ENCODE measurements around the gene TASOR. TPM values are rescaled to one million over a fixed set of nuclear protein-coding genes. Genes with fewer than 3 reads are reported as not detected.

TASOR gene
- total RNA-seq, 1 experiment from 2014 or later = 35.8 TPM

DNA sequence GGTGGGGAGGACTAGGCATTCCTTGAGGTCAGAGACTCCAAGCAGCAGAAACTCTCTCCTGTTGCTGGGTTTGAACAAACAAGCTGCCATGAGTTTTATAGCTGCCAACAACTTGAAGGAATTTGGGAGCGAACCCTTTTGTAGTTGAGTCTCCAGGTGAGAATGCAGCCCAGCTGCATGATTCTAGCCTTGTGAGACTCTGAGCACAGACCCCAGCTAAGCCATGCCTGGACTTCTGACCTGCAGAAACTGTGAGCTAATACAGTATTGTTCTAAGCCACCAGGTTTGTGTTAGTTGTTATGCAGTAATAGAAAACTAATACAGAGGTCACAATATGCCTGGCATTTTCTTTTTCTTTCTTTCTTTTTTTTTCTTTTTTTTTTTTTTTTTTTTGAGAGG is 6.2 kb upstream of the TASOR start:
- no TSS peak for BruUV-seq (replicated peaks)
- CTCF ChIA-PET = no interaction called here
- no peaks in the 10 kb centered on the region for H3K79me2 ChIP-seq (ENCODE audit: insufficient read depth, low read length)
- RAD21 ChIA-PET (ENCODE audit: low non-redundant PET in 1 of 2, low total read pairs in 2 of 2, uncharacterized antibody in 2 of 2, unreplicated experiment in 2 of 2) = interaction anchor here in 1 of 2 experiments (0.7 kb wide), 1 partner anchor 971 kb away, joined by 7 read pairs; no protein-coding TSS in a partner anchor
- POLR2A ChIA-PET = no interaction called here
- TF ChIP-seq CEBPB (IDR thresholded peaks at IDR 0.05; ENCODE audit: low read depth) (no peak), EZH2phosphoT487 (IDR thresholded peaks at IDR 0.05; ENCODE audit: borderline replicate concordance) (no peak), EGR1 (IDR thresholded peaks at IDR 0.05; ENCODE audit: low read depth) (no peak), ZNF274 (IDR thresholded peaks at IDR 0.05; ENCODE audit: low read depth, low read length) (no peak)
- no peak overlapping the region for H3K4me2 ChIP-seq (ENCODE audit: low read length)
- ATAC-seq (no peak), DNase-seq (ENCODE audit: low read depth, low spot score) (no peak)
- no peak overlapping the region for H2AFZ ChIP-seq (ENCODE audit: low read depth, low read length, poor library complexity, severe bottlenecking)
- H3K27me3 ChIP-seq (ENCODE audit: insufficient read depth, low read length) = no peaks in the 10 kb centered on the region
- intact Hi-C loops (cut with micrococcal nuclease) = no loop called here
- no peak overlapping the region for H3K9ac ChIP-seq (ENCODE audit: low read length)
- no peaks in the 10 kb centered on the region for H3K36me3 ChIP-seq (ENCODE audit: control insufficient read depth in 1 of 2, insufficient read depth in 2 of 2, low read length in 2 of 2)
- no peak overlapping the region for H3K4me3 ChIP-seq (replicated peaks in 1 of 2; ENCODE audit: low read depth in 1 of 2, low read length in 2 of 2)
- no peaks in the 10 kb centered on the region for H4K20me1 ChIP-seq (ENCODE audit: insufficient read depth)
- H3K9me3 ChIP-seq (ENCODE audit: control insufficient read depth in 1 of 2, insufficient read depth in 1 of 2, low read depth in 1 of 2, low read length in 2 of 2) = peaks cover 0 to 1% of the 10 kb centered on the region in 2 experiments; a peak in 1 of 4 replicates
- peaks cover 7 to 12% of the 10 kb centered on the region in 2 experiments for H3K4me1 ChIP-seq (ENCODE audit: control insufficient read depth in 1 of 2, insufficient read depth in 2 of 2, low read length in 2 of 2)
- H3K9me2 ChIP-seq (ENCODE audit: insufficient read depth) = no peaks in the 10 kb centered on the region
- H3K27ac ChIP-seq (ENCODE audit: low read depth, low read length) = no peak overlapping the region

DNA sequence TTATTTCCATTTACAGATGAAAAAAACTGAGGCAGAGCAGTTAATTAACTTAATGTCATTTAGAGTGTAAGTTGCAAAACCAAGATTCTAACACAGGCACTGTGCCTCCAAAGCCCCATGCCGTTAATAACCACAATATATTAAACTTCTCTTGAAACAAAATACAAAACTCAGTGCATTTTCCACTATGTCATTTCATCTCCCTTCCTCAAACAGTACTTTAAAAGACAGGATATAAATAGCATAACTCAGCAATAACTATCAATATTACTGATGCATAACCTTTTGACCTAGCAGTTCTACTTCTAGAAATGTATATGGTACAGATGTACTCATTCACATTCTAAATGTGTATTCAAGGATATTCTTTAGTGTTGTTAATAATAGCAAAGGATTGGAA is 5.1 kb upstream of the TASOR start:
- peaks cover 7 to 18% of the 10 kb centered on the region in 2 experiments for H3K4me1 ChIP-seq (ENCODE audit: control insufficient read depth in 1 of 2, insufficient read depth in 2 of 2, low read length in 2 of 2)
- POLR2A ChIA-PET = no interaction called here
- CTCF ChIA-PET = no interaction called here

More for the DNA sequence above, 5.1 kb upstream of the TASOR start:
- intact Hi-C loops (cut with micrococcal nuclease) = no loop called here
- BruUV-seq (replicated peaks) = no TSS peak
- ATAC-seq (no peak), DNase-seq (ENCODE audit: low read depth, low spot score) (no peak)
- Histone ChIP-seq H3K4me2 (ENCODE audit: low read length) (no peak overlapping the region), H3K9me3 (ENCODE audit: control insufficient read depth in 1 of 2, insufficient read depth in 1 of 2, low read depth in 1 of 2, low read length in 2 of 2) (peaks cover 0 to 12% of the 10 kb centered on the region in 2 experiments; a peak in 1 of 4 replicates), H3K9ac (ENCODE audit: low read length) (no peak overlapping the region), H4K20me1 (ENCODE audit: insufficient read depth) (no peaks in the 10 kb centered on the region), H3K79me2 (ENCODE audit: insufficient read depth, low read length) (no peaks in the 10 kb centered on the region), H3K27ac (ENCODE audit: low read depth, low read length) (no peak overlapping the region), H3K4me3 (replicated peaks in 1 of 2; ENCODE audit: low read depth in 1 of 2, low read length in 2 of 2) (no peak overlapping the region), H3K27me3 (ENCODE audit: insufficient read depth, low read length) (no peaks in the 10 kb centered on the region), H3K9me2 (ENCODE audit: insufficient read depth) (no peaks in the 10 kb centered on the region), H3K36me3 (ENCODE audit: control insufficient read depth in 1 of 2, insufficient read depth in 2 of 2, low read length in 2 of 2) (no peaks in the 10 kb centered on the region), H2AFZ (ENCODE audit: low read depth, low read length, poor library complexity, severe bottlenecking) (no peak overlapping the region)
- RAD21 ChIA-PET (ENCODE audit: low non-redundant PET in 1 of 2, low total read pairs in 2 of 2, uncharacterized antibody in 2 of 2, unreplicated experiment in 2 of 2) = no interaction called here
- no peak for TF ChIP-seq YY1 (IDR thresholded peaks at IDR 0.05; ENCODE audit: extremely low read depth, insufficient replicate concordance, low read depth, low read length)
- no peak for TF ChIP-seq EZH2 (IDR thresholded peaks at IDR 0.05)
- TF ChIP-seq EGR1 (IDR thresholded peaks at IDR 0.05; ENCODE audit: low read depth) = no peak
- TF ChIP-seq POLR2AphosphoS5 (IDR thresholded peaks at IDR 0.05; ENCODE audit: low read depth, low read length) = no peak
- no peak for TF ChIP-seq CEBPB (IDR thresholded peaks at IDR 0.05; ENCODE audit: low read depth)
- TF ChIP-seq, protein P1, sequence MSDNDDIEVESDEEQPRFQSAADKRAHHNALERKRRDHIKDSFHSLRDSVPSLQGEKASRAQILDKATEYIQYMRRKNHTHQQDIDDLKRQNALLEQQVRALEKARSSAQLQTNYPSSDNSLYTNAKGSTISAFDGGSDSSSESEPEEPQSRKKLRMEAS (IDR thresholded peaks at IDR 0.05) = no peak
- no peak for TF ChIP-seq ZFX (IDR thresholded peaks at IDR 0.05)
- TF ChIP-seq ELF1 (IDR thresholded peaks at IDR 0.05; ENCODE audit: borderline replicate concordance, low read depth) = no peak
- TF ChIP-seq SIN3A (IDR thresholded peaks at IDR 0.05; ENCODE audit: low read depth) = no peak
- TF ChIP-seq, protein P2, sequence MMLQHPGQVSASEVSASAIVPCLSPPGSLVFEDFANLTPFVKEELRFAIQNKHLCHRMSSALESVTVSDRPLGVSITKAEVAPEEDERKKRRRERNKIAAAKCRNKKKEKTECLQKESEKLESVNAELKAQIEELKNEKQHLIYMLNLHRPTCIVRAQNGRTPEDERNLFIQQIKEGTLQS (IDR thresholded peaks at IDR 0.05) = no peak
- TF ChIP-seq, protein P3, sequence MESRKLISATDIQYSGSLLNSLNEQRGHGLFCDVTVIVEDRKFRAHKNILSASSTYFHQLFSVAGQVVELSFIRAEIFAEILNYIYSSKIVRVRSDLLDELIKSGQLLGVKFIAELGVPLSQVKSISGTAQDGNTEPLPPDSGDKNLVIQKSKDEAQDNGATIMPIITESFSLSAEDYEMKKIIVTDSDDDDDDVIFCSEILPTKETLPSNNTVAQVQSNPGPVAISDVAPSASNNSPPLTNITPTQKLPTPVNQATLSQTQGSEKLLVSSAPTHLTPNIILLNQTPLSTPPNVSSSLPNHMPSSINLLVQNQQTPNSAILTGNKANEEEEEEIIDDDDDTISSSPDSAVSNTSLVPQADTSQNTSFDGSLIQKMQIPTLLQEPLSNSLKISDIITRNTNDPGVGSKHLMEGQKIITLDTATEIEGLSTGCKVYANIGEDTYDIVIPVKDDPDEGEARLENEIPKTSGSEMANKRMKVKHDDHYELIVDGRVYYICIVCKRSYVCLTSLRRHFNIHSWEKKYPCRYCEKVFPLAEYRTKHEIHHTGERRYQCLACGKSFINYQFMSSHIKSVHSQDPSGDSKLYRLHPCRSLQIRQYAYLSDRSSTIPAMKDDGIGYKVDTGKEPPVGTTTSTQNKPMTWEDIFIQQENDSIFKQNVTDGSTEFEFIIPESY (IDR thresholded peaks at IDR 0.05; ENCODE audit: extremely low read depth, insufficient replicate concordance, low read length) = no peak
- TF ChIP-seq, protein P4, sequence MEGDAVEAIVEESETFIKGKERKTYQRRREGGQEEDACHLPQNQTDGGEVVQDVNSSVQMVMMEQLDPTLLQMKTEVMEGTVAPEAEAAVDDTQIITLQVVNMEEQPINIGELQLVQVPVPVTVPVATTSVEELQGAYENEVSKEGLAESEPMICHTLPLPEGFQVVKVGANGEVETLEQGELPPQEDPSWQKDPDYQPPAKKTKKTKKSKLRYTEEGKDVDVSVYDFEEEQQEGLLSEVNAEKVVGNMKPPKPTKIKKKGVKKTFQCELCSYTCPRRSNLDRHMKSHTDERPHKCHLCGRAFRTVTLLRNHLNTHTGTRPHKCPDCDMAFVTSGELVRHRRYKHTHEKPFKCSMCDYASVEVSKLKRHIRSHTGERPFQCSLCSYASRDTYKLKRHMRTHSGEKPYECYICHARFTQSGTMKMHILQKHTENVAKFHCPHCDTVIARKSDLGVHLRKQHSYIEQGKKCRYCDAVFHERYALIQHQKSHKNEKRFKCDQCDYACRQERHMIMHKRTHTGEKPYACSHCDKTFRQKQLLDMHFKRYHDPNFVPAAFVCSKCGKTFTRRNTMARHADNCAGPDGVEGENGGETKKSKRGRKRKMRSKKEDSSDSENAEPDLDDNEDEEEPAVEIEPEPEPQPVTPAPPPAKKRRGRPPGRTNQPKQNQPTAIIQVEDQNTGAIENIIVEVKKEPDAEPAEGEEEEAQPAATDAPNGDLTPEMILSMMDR (IDR thresholded peaks at IDR 0.05 in 2 of 3, conservative IDR thresholded peaks at IDR 0.05 in 1 of 3; ENCODE audit: borderline replicate concordance in 1 of 3, insufficient read depth in 1 of 3, low read depth in 2 of 3, low read length in 2 of 3) = no peak
- TF ChIP-seq SRF (IDR thresholded peaks at IDR 0.05; ENCODE audit: low read depth) = no peak
- no peak for TF ChIP-seq POLR2A (IDR thresholded peaks at IDR 0.05; ENCODE audit: borderline replicate concordance, extremely low read depth, insufficient read depth, insufficient read length)
- TF ChIP-seq FOSL1 (IDR thresholded peaks at IDR 0.05; ENCODE audit: low read depth) = no peak
- TF ChIP-seq EZH2phosphoT487 (IDR thresholded peaks at IDR 0.05; ENCODE audit: borderline replicate concordance) = no peak
- TF ChIP-seq TCF7L2 (IDR thresholded peaks at IDR 0.05; ENCODE audit: borderline replicate concordance, extremely low read depth, insufficient read depth, insufficient read length) = no peak
